Measurements from ENCODE around the gene NHSL1.
"Not testable (repeated sequence)": the region's sequence is repeated elsewhere in the genome, so short reads cannot be mapped to it uniquely, and the experiment has no call there.

Gene NHSL1

DNA sequence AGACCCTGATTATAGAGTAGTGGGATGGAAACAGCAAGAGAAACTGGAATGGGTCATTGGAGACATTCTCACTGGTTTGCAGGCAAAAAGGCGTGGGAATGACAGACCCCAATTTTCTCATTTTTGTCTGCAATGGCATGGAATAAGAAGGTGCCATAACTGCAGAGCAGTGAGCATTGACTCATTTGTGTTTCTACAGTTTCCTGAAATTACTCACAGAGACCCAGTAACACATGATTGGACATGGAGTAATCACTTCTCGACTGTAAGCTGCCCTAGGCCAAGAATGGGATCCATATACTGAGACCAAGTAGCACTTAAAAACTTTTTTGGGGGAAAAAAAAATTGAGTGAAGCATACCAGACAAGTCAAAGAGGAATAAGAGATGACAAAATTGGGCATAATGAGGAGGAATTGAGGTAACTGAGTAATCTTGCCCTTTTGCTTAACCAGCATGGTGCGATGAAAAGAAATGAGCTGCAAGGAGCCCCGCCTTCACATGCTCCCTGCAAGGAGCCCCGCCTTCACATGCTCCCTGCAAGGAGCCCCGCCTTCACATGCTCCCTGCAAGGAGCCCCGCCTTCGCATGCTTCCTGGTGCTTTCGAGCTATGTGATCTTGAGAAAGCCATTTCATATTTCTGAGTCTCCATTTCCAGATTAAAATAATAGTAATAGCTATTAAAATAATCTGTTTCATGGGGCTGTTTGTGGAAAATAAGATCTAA lies 44.1 kb downstream of the NHSL1 start:
- DNase-seq = no peak

- DNase-seq = no peak
These were observed 48.3 kb downstream of the NHSL1 start for GRCh38 chr6:138451043-138451442.

DNA sequence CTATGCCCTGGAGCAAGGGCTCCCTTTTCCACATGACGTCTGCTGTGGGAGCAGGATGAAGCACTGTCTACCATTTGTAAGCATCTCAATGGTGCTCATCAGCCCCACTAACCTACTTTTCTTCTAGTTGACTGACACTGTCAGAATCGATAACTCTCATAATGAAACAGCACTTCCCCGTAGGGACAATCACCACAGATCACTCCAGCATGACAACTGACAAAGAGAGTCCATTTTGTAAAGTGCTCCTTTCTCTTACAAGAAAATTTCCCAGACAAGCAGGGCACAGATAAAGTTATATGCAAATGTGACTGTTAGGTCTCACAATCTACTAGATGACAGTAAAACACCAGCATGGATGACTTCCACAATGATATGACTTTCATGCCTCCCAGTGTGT lies 48.8 kb downstream of the NHSL1 start:
- no peak for DNase-seq

DNA sequence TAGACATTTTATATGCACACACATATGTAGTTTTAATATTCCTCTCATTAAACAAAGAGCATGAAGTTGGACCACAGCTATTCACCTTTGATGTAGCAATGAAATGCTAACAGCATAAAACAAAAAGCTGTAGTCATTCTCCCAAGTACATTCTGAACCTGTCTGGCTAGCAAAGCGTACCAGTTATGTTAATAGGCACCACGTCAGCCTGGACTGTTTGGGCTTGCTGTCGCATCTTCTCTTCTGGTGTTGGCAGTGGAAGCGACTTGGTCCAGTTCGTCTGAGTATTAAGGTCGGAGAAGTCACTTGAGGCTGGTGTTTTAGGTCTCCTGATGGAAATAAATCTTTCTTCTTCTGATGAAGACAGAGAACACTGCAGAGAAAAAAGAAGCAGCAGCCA lies 52.5 kb downstream of the NHSL1 start:
- DNase-seq = no peak

DNA sequence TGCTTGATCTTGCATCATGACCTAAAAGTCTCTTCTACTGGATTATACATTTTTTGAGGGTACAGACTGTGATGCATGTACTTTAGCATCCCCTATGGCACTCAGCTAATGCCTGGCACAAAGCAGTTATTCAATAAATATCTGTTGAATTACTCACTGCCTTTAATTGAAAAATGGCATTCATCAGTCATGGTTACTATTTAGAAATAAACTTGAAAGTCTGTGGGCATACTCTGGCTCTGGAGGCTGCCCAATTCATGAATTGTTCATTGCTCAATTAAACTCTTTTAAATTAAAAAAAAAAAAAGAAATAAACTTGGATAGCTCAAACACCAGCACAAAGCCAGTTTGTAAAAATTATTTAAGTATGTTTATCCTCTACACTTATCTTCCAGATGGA lies 55.3 kb downstream of the NHSL1 start:
- DNase-seq = no peak

- DNase-seq = no peak
These were observed 56.6 kb downstream of the NHSL1 start for GRCh38 chr6:138442663-138443062.

DNA sequence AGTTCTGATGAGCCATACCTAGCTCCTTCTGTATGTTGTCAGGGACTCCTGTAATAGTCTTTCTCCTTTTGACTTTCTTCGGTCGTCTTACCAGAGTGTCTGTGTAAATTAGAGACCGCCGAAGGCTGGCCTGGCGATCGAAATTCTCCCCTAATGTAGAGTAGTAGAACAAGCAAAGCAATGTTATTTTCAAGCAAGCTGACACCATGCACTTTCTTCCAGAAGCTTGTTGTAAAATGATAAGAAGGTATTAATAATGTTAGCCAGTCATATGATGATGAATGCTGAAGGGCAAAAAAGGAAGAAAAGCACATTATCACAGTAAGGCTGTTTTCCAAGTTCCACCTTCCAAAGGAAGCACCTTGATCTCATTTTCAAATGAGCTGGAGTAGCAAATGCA lies 57.3 kb downstream of the NHSL1 start:
- DNase-seq = no peak

- no peak for DNase-seq
These were observed 58.4 kb downstream of the NHSL1 start for GRCh38 chr6:138440758-138441357.

- no peak for DNase-seq
These were observed 59.0 kb downstream of the NHSL1 start for GRCh38 chr6:138440296-138440695.

- no peak for DNase-seq
These were observed 59.7 kb downstream of the NHSL1 start for GRCh38 chr6:138439546-138439945.

DNA sequence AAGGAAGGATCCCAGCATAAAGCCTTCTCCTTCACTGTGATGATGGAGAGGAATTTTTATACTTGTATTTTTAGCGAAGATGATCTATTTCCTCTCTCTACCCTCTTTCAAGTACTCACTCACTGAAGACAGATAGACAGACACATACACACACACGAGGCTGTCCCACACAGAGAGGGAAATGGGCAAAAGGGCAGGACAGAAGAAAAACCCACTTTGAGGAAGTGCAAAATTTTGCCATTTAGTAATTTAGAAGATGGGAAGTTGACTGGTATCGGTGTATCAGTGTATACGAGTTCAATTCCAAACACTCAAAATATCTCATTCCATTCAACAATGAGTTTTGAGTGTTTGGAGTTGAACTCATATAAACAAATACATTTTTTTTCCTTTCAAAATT lies 64.4 kb downstream of the NHSL1 start:
- no peak for DNase-seq

GRCh38 chr6:138434096-138434495 lies 65.2 kb downstream of the NHSL1 start:
- no peak for DNase-seq

GRCh38 chr6:138432063-138432356 lies 67.3 kb downstream of the NHSL1 start:
- DNase-seq = no peak

GRCh38 chr6:138431256-138432062 lies 67.8 kb downstream of the NHSL1 start:
- DNase-seq = no peak

DNA sequence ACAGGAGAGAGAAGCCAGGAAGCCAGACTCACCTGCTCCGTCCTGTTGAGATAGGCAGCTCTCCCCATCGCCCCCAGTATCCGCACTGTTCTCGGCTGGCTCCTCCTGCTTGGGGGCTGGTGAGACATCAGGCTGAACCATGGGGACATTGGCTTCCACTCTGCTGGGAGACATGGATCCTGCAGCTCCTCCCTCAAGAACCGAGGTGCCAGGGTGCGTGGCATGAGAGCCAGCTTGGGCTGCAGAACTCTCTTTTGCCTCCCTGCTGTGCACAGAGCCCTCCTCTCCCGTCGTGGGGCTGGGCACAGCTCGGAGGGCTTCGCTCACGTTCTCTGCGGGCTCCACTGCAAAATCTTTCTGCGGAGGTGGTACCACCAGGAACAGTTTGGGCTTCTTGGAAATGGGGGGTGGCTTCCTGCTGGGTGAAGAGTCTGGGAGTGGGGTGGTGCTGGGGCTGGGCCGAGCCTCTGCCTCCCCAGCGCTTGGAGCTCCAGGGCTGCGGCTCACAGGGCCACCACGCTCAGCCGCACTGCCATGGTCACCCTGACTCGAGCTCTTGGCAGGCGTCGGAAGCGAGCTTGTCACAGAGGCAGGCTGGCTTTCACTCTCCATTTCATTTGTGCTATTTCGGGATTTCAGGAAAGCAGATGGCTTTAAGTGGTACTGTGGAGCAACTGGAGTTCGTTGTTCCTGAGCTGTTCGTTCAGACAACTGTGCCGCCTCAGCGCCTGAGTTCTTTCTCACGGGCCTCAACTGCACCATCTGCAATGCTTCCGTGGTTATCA lies 68.7 kb downstream of the NHSL1 start:
- no peak for DNase-seq

DNA sequence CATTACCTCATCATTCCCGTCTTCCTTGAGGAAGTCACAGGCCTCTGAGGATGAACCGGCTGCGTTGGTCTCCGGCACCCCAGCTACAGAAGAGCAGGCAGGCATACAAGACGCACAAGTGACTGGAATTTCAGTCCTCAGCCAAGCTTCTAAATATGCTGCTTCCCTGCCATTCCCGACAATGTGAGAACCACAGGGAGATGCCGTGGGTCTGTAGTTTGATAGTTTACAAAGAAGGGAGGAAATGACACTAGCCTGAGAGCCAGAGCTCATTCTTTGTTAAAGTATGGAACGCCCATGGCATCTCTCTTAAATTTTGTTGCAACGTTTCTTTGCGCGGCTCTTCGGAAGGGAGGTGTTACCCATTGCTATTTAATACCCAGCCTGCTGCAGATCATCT lies 69.5 kb downstream of the NHSL1 start:
- no peak for DNase-seq

- DNase-seq = peak; percentile 34
These were observed 70.2 kb downstream of the NHSL1 start for GRCh38 chr6:138428944-138429598.

DNA sequence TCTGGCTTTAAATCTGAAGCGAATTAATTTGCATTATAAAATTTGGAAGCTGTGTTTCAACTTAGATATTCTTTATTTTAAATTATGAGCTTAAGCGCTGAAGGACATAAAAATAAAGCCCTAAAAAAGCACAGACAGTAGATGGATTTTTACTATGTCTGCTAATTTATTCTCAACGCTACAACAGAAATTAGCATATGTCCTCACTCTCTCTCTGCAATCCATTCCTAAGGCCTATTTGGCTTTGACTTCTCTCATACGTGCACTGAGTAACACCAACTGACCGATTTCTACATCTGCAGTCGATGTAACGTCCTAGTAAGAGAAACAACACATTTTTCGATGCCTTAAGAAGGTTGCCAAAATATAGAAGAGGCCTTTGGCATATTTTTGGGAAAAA lies 71.6 kb downstream of the NHSL1 start:
- DNase-seq = no peak

DNA sequence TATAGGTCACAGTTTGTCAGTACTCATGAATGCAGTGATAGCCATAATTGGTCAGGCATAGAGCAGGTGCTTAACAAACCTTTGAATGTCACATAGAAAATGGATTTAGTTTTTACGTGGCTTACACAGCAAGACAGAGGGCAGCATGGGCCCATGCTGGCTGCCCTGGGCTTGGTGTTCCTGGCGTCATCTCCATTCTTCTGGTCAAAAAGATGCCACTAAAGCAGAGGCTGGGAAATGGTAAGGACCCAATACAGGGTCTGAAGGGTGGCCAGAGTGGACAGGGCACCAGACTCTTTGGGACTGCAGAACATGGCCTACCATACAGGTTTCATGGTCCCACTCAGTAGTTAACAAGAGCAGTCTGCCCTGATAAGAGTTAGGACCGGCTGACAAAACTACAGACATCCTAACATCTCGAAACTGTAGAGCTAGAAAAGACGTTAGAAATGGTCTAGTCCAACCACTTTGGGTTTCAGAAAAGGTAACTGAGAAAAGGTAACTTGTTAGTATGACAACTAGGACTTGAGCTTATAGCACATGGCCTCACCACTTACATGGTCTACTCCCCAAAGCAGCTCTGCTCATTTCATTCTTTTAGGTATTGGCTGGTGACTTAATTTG lies 72.7 kb downstream of the NHSL1 start:
- no peak for DNase-seq

GRCh38 chr6:138425256-138425655 lies 74.0 kb downstream of the NHSL1 start:
- not testable (repeated sequence) for DNase-seq

- DNase-seq = no peak
These were observed 75.0 kb downstream of the NHSL1 start for GRCh38 chr6:138424004-138424904.

All from NCI-H1417 treated with DMSO at 0.1 percent for 48 hours (cell line).